22Rv1 (cell line): Measurements from ENCODE around the gene ADAM12.

Experiments used
- CTCF ChIP-seq: fragments of 450-650 bp; IDR thresholded peaks from 2 replicates; pipeline ENCODE4 v1.5.1; 2017; ENCODE audit warnings: mild to moderate bottlenecking
- ZFX ChIP-seq: fragments of 450-650 bp; IDR thresholded peaks from 2 replicates; pipeline ENCODE4 v1.6.1; 2017; ENCODE audit warnings: antibody characterized with exemption, borderline replicate concordance

- TF ChIP-seq CTCF (no peak), ZFX (no peak)
These were observed 171.7 kb downstream of the ADAM12 start for GRCh38 chr10:126216632-126216961.
